ENCODE results near the gene LUZP1.

- TF ChIP-seq CTCF (IDR thresholded peaks at IDR 0.05) (no peak), POLR2A (IDR thresholded peaks at IDR 0.05) (no peak)
These were observed 54.1 kb downstream of the LUZP1 start for GRCh38 chr1:23114424-23115079.
